GM23338 (cell line): Measurements from ENCODE around the gene TOX2. TPM values are rescaled to one million over a fixed set of nuclear protein-coding genes. Genes with fewer than 3 reads are reported as not detected.

Experiments
- ATAC-seq: fragments of 200-7000 bp; cut with Tn5 transposase; 3 replicates; pipeline ENCODE4 v1.9.1; 2020
- DNase-seq: peaks from one replicate; pipeline ENCODE4 v3.0.0-alpha.2; 2015; ENCODE audit warnings: low spot score
- H2AFZ ChIP-seq: fragments of 200-600 bp; sonication (generic); 2 replicates; pipeline ENCODE4 v1.8.0; 2016; ENCODE audit warnings: antibody characterized with exemption, mild to moderate bottlenecking, moderate library complexity
- H3F3A ChIP-seq: fragments of 200-600 bp; sonication (generic); replicated peaks from 2 replicates; pipeline ENCODE4 v1.8.0; 2017; ENCODE audit warnings: antibody characterized with exemption, mixed run types, low read depth
- H3K27ac ChIP-seq: fragments of 200-600 bp; sonication (generic); 2 replicates; pipeline ENCODE4 v1.6.1; 2016; ENCODE audit warnings: low read depth
- H3K27me3 ChIP-seq: fragments of 200-600 bp; sonication (generic); 2 replicates; pipeline ENCODE4 v1.8.0; 2016; ENCODE audit warnings: mild to moderate bottlenecking, mixed run types, moderate library complexity; ENCODE audit not compliant: insufficient read depth
- H3K36me3 ChIP-seq: fragments of 200-600 bp; sonication (generic); 2 replicates; pipeline ENCODE4 v1.8.0; 2016; ENCODE audit warnings: mild to moderate bottlenecking; ENCODE audit not compliant: insufficient read depth
- H3K4me1 ChIP-seq: fragments of 200-600 bp; sonication (generic); 2 replicates; pipeline ENCODE4 v1.8.0; 2016; ENCODE audit warnings: mild to moderate bottlenecking, moderate library complexity; ENCODE audit not compliant: insufficient read depth
- H3K4me2 ChIP-seq: fragments of 200-600 bp; sonication (generic); 2 replicates; pipeline ENCODE4 v1.7.1; 2017; ENCODE audit warnings: mixed run types
- H3K4me3 ChIP-seq: fragments of 200-600 bp; sonication (generic); 2 replicates; pipeline ENCODE4 v1.6.1; 2016; ENCODE audit warnings: mixed run types
- H3K79me2 ChIP-seq: fragments of 200-600 bp; sonication (generic); replicated peaks from 2 replicates; pipeline ENCODE4 v1.8.0; 2017; ENCODE audit warnings: mild to moderate bottlenecking; ENCODE audit not compliant: insufficient read depth
- H3K9me2 ChIP-seq: fragments of 200-600 bp; sonication (generic); 2 replicates; pipeline ENCODE4 v1.8.0; 2017; ENCODE audit not compliant: insufficient read depth
- H4K20me1 ChIP-seq: fragments of 200-600 bp; sonication (generic); replicated peaks from 2 replicates; pipeline ENCODE4 v1.8.0; 2017; ENCODE audit warnings: mild to moderate bottlenecking; ENCODE audit not compliant: insufficient read depth
- H3K27ac Mint-ChIP-seq: 2 replicates; pipeline ENCODE4 v1.8.0; 2020; ENCODE audit warnings: inconsistent platforms, mild to moderate bottlenecking, moderate library complexity, mixed read lengths
- H3K27me3 Mint-ChIP-seq: 3 replicates; pipeline ENCODE4 v1.8.0; 2022; ENCODE audit warnings: low read depth, mild to moderate bottlenecking, moderate library complexity, mixed read lengths, inconsistent platforms; ENCODE audit not compliant: insufficient read depth, poor library complexity
- H3K36me3 Mint-ChIP-seq: 3 replicates; pipeline ENCODE4 v1.8.0; 2021; ENCODE audit warnings: low read depth, mild to moderate bottlenecking, inconsistent platforms, moderate library complexity, mixed read lengths
- H3K4me1 Mint-ChIP-seq: 3 replicates; pipeline ENCODE4 v1.8.0; 2020; ENCODE audit warnings: mild to moderate bottlenecking, inconsistent platforms, mixed read lengths
- H3K4me3 Mint-ChIP-seq: 3 replicates; pipeline ENCODE4 v1.8.0; 2021; ENCODE audit warnings: moderate library complexity, mild to moderate bottlenecking, inconsistent platforms, mixed read lengths
- H3K9me3 Mint-ChIP-seq: 3 replicates; pipeline ENCODE4 v1.8.0; 2020; ENCODE audit warnings: moderate library complexity, mild to moderate bottlenecking, inconsistent platforms, mixed read lengths
- polyA plus RNA-seq: library from polyadenylated mRNA; unstranded; fragments of >200 nt; fragmentation: Nextera tagmentation; extraction: Ambion mirVana; gene quantifications from 2 replicates; pipeline ENCODE4 v1.2.1, GENCODE V29; 2016
- total RNA-seq: library from RNA; depleted of rRNA; stranded (reverse); fragments of >200 nt; shearing (Covaris generic); gene quantifications from 2 replicates; pipeline ENCODE4 v1.2.3, GENCODE V29; 2014
- TF ChIP-seq, protein P1 (sequence below): fragments of 250-450 bp; sonication (Bioruptor Pico); IDR thresholded peaks from 2 replicates; pipeline ENCODE4 v1.5.0; 2020; ENCODE audit warnings: mild to moderate bottlenecking, moderate library complexity
- TF ChIP-seq, protein P2 (sequence below): IDR thresholded peaks from one replicate; pipeline ENCODE4 v1.6.1; 2018; ENCODE audit warnings: antibody characterized with exemption; ENCODE audit not compliant: unreplicated experiment

The TOX2 gene
- total and polyA plus RNA-seq, 2 experiments from 2014 or later, result 1.4 to 1.5 TPM

DNA sequence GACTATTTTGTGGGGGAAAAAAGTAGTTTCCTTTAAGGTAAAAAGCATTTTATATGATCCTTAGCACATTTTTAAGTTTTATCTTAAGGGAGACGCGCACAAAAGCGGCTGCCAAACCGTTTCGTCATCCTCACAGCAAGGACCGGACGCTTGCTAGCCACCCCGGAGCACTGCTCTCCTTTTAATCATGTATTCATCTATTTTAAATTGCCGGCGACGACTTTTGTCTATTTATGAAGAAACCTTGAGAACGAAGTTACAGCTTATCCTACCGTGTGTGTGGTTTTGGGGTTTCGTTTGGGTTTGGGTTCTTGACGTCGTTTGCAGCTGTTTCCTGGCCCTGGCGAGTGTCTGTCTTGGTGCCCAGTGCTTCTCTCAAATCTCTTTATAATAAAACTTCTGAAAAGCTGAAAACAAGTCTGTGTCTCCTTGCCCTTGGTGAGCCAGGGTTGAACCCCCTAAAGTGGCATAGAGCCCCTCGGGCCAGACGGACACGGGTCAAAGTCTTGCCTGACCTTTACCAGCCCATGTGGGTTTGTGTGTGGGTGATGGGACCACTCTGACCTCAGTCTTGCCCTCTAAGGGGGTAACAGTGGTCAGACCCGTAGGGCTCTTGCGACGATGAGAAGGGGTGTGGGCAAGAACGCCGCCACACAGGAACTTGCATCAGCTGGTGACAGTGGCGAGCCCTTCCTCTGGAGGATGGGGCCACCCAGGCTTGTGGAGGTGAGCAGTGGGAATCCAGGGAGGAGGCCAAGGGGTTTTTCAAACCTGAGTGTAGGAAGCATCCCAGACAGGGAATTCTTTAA is 154.8 kb downstream of the TOX2 start:
- Histone ChIP-seq H3K4me1 (no peaks in the 10 kb centered on the region; the same call in 1 of the 2 replicates), H3K4me2 (no peak overlapping the region), H4K20me1 (no peaks in the 10 kb centered on the region), H3K79me2 (no peaks in the 10 kb centered on the region), H3K36me3 (no peaks in the 10 kb centered on the region), H3K4me3 (no peak overlapping the region), H2AFZ (no peak overlapping the region), H3K9me2 (no peaks in the 10 kb centered on the region), H3K27me3 (no peaks in the 10 kb centered on the region), H3F3A (no peaks in the 10 kb centered on the region), H3K27ac (no peak overlapping the region)
- ATAC-seq (no peak), DNase-seq (no peak)
- Mint-ChIP-seq H3K4me3 (no peak overlapping the region), H3K9me3 (no peaks in the 10 kb centered on the region), H3K27me3 (peaks cover 10% of the 10 kb centered on the region), H3K4me1 (peaks cover 24% of the 10 kb centered on the region), H3K36me3 (no peaks in the 10 kb centered on the region), H3K27ac (no peak overlapping the region)
- TF ChIP-seq, protein P1, sequence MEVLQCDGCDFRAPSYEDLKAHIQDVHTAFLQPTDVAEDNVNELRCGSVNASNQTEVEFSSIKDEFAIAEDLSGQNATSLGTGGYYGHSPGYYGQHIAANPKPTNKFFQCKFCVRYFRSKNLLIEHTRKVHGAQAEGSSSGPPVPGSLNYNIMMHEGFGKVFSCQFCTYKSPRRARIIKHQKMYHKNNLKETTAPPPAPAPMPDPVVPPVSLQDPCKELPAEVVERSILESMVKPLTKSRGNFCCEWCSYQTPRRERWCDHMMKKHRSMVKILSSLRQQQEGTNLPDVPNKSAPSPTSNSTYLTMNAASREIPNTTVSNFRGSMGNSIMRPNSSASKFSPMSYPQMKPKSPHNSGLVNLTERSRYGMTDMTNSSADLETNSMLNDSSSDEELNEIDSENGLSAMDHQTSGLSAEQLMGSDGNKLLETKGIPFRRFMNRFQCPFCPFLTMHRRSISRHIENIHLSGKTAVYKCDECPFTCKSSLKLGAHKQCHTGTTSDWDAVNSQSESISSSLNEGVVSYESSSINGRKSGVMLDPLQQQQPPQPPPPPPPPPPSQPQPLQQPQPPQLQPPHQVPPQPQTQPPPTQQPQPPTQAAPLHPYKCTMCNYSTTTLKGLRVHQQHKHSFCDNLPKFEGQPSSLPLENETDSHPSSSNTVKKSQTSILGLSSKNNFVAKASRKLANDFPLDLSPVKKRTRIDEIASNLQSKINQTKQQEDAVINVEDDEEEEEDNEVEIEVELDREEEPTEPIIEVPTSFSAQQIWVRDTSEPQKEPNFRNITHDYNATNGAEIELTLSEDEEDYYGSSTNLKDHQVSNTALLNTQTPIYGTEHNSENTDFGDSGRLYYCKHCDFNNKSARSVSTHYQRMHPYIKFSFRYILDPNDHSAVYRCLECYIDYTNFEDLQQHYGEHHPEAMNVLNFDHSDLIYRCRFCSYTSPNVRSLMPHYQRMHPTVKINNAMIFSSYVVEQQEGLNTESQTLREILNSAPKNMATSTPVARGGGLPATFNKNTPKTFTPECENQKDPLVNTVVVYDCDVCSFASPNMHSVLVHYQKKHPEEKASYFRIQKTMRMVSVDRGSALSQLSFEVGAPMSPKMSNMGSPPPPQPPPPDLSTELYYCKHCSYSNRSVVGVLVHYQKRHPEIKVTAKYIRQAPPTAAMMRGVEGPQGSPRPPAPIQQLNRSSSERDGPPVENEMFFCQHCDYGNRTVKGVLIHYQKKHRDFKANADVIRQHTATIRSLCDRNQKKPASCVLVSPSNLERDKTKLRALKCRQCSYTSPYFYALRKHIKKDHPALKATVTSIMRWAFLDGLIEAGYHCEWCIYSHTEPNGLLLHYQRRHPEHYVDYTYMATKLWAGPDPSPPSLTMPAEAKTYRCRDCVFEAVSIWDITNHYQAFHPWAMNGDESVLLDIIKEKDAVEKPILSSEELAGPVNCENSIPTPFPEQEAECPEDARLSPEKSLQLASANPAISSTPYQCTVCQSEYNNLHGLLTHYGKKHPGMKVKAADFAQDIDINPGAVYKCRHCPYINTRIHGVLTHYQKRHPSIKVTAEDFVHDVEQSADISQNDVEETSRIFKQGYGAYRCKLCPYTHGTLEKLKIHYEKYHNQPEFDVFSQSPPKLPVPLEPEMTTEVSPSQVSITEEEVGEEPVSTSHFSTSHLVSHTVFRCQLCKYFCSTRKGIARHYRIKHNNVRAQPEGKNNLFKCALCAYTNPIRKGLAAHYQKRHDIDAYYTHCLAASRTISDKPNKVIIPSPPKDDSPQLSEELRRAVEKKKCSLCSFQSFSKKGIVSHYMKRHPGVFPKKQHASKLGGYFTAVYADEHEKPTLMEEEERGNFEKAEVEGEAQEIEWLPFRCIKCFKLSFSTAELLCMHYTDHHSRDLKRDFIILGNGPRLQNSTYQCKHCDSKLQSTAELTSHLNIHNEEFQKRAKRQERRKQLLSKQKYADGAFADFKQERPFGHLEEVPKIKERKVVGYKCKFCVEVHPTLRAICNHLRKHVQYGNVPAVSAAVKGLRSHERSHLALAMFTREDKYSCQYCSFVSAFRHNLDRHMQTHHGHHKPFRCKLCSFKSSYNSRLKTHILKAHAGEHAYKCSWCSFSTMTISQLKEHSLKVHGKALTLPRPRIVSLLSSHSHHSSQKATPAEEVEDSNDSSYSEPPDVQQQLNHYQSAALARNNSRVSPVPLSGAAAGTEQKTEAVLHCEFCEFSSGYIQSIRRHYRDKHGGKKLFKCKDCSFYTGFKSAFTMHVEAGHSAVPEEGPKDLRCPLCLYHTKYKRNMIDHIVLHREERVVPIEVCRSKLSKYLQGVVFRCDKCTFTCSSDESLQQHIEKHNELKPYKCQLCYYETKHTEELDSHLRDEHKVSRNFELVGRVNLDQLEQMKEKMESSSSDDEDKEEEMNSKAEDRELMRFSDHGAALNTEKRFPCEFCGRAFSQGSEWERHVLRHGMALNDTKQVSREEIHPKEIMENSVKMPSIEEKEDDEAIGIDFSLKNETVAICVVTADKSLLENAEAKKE (CRISPR knock-in tag), result no peak
- TF ChIP-seq, protein P2, sequence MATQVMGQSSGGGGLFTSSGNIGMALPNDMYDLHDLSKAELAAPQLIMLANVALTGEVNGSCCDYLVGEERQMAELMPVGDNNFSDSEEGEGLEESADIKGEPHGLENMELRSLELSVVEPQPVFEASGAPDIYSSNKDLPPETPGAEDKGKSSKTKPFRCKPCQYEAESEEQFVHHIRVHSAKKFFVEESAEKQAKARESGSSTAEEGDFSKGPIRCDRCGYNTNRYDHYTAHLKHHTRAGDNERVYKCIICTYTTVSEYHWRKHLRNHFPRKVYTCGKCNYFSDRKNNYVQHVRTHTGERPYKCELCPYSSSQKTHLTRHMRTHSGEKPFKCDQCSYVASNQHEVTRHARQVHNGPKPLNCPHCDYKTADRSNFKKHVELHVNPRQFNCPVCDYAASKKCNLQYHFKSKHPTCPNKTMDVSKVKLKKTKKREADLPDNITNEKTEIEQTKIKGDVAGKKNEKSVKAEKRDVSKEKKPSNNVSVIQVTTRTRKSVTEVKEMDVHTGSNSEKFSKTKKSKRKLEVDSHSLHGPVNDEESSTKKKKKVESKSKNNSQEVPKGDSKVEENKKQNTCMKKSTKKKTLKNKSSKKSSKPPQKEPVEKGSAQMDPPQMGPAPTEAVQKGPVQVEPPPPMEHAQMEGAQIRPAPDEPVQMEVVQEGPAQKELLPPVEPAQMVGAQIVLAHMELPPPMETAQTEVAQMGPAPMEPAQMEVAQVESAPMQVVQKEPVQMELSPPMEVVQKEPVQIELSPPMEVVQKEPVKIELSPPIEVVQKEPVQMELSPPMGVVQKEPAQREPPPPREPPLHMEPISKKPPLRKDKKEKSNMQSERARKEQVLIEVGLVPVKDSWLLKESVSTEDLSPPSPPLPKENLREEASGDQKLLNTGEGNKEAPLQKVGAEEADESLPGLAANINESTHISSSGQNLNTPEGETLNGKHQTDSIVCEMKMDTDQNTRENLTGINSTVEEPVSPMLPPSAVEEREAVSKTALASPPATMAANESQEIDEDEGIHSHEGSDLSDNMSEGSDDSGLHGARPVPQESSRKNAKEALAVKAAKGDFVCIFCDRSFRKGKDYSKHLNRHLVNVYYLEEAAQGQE, result no peak
